Endodermal cell (in vitro differentiated cells): ENCODE results near the gene OGFOD3. TPM values are rescaled to one million over a fixed set of nuclear protein-coding genes. Genes with fewer than 3 reads are reported as not detected.
A peak's percentile ranks its signal among the peaks of the same experiment; 100 is the strongest.

Experiments used
- DNase-seq: peaks from one replicate; pipeline ENCODE4 v3.0.0-alpha.2; 2017
- H3K27ac ChIP-seq: 2 replicates; pipeline ENCODE4 v1.5.1; 2013; ENCODE audit warnings: mild to moderate bottlenecking, low read depth, low read length, moderate library complexity
- H3K27me3 ChIP-seq: 2 replicates; pipeline ENCODE4 v1.6.1; 2013; ENCODE audit warnings: mild to moderate bottlenecking, low read length, moderate library complexity; ENCODE audit not compliant: insufficient read depth, control insufficient read depth, poor library complexity, severe bottlenecking
- H3K36me3 ChIP-seq: 2 replicates; pipeline ENCODE4 v1.7.0; 2013; ENCODE audit warnings: mild to moderate bottlenecking, low read length, moderate library complexity; ENCODE audit not compliant: control insufficient read depth, insufficient read depth
- H3K4me1 ChIP-seq: one replicate; pipeline ENCODE4 v1.7.0; 2013; ENCODE audit warnings: low read length; ENCODE audit not compliant: control insufficient read depth, insufficient read depth
- H3K4me3 ChIP-seq: 2 replicates; pipeline ENCODE4 v1.5.1; 2013; ENCODE audit warnings: mild to moderate bottlenecking, low read length, moderate library complexity
- H3K9ac ChIP-seq: 2 replicates; pipeline ENCODE4 v1.6.1; 2013; ENCODE audit warnings: mild to moderate bottlenecking, low read length, moderate library complexity; ENCODE audit not compliant: poor library complexity, severe bottlenecking; ENCODE audit errors: extremely low read depth
- H3K9me3 ChIP-seq: 2 replicates; pipeline ENCODE4 v1.6.1; 2013; ENCODE audit warnings: mild to moderate bottlenecking, low read length, moderate library complexity; ENCODE audit not compliant: control insufficient read depth
- H3K27ac Mint-ChIP-seq: 2 replicates; pipeline ENCODE4 v1.8.0; 2020; ENCODE audit warnings: mixed read lengths
- H3K27me3 Mint-ChIP-seq: 2 replicates; pipeline ENCODE4 v1.8.0; 2021; ENCODE audit warnings: mild to moderate bottlenecking, mixed read lengths; ENCODE audit not compliant: insufficient read depth
- H3K36me3 Mint-ChIP-seq: 2 replicates; pipeline ENCODE4 v1.8.0; 2020; ENCODE audit warnings: low read depth, mixed read lengths
- H3K4me1 Mint-ChIP-seq: 2 replicates; pipeline ENCODE4 v1.8.0; 2020; ENCODE audit warnings: mixed read lengths
- H3K4me3 Mint-ChIP-seq: 2 replicates; pipeline ENCODE4 v1.8.0; 2020; ENCODE audit warnings: mild to moderate bottlenecking, moderate library complexity, mixed read lengths
- H3K9me3 Mint-ChIP-seq: 2 replicates; pipeline ENCODE4 v1.8.0; 2020; ENCODE audit warnings: mild to moderate bottlenecking, mixed read lengths
- WGBS, 2 experiments: methylation state at CpG; one replicate each; pipeline versions ENCODE4 v1.1.5 to v1.1.7; 2013; ENCODE audit warnings: missing lambda C conversion rate in 2 of 2, mixed read lengths in 1 of 2; ENCODE audit not compliant: insufficient coverage in 1 of 2, insufficient read length in 1 of 2; 5-methylcytosine and 5-hydroxymethylcytosine counted together
- total RNA-seq, 2 donors: library from RNA; stranded (reverse); fragmentation: NEBNext Ultra II Directional in 1 of 2; extraction: Animal tissue kit (Norgen Biotek cat#: 25700) in 1 of 2; gene quantifications; 2 replicates in 1 of 2; 3 replicates in 1 of 2; pipeline ENCODE4 v1.2.1, GENCODE V29; 2021
- TF ChIP-seq, protein P1 (sequence below): fragments of 200-600 bp; sonication (generic); conservative IDR thresholded peaks from 2 replicates; pipeline ENCODE4 v1.5.0; 2021; ENCODE audit warnings: antibody characterized with exemption, mild to moderate bottlenecking

OGFOD3 gene
- total RNA-seq, 2 donors from 2014 or later: 24.0 to 30.1 TPM

DNA sequence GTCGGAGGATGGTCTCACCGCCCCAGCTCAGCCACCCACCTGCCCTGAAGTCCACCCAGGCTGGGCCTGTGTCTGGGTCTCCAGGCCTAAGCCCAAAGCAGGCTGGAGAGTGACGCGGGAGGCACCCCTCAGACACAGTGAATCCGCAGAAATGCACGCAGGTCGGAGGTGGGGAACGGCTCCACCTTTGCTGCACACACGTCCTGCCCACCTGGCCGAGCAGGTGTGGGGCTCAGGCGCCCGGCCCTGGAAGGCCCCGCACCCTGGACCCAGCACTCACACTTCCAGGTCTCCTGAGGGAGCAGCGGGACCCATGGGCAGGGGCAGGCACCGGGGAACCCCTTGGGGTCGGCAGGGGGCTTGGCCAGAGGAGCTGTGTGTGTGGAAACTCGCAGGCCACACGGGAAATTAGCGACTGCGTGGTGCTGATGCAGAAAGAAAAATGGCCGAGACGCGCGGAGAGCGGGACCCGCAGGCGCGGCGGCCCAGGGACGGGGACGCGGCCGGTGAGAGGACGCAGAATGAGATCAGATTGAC is 21.5 kb upstream of the OGFOD3 start:
- H3K27ac ChIP-seq: no peak overlapping the region
- Mint-ChIP-seq H3K4me3 (no peak overlapping the region), H3K27ac (no peak overlapping the region), H3K27me3 (no peaks in the 10 kb centered on the region), H3K9me3 (no peaks in the 10 kb centered on the region), H3K4me1 (no peaks in the 10 kb centered on the region), H3K36me3 (peaks cover 8% of the 10 kb centered on the region)
- H3K9ac ChIP-seq: no peak overlapping the region
- H3K4me1 ChIP-seq: no peaks in the 10 kb centered on the region
- DNase-seq: peak; percentile 53
- no peaks in the 10 kb centered on the region for H3K27me3 ChIP-seq
- TF ChIP-seq, protein P1, sequence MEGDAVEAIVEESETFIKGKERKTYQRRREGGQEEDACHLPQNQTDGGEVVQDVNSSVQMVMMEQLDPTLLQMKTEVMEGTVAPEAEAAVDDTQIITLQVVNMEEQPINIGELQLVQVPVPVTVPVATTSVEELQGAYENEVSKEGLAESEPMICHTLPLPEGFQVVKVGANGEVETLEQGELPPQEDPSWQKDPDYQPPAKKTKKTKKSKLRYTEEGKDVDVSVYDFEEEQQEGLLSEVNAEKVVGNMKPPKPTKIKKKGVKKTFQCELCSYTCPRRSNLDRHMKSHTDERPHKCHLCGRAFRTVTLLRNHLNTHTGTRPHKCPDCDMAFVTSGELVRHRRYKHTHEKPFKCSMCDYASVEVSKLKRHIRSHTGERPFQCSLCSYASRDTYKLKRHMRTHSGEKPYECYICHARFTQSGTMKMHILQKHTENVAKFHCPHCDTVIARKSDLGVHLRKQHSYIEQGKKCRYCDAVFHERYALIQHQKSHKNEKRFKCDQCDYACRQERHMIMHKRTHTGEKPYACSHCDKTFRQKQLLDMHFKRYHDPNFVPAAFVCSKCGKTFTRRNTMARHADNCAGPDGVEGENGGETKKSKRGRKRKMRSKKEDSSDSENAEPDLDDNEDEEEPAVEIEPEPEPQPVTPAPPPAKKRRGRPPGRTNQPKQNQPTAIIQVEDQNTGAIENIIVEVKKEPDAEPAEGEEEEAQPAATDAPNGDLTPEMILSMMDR: no peak
- no peak overlapping the region for H3K4me3 ChIP-seq
- peaks cover 6% of the 10 kb centered on the region for H3K36me3 ChIP-seq
- no peaks in the 10 kb centered on the region for H3K9me3 ChIP-seq
- 95 to 97% methylated on average over 26 to 34 of the region's 34 CpGs for WGBS, 2 experiments

- Mint-ChIP-seq H3K27ac (no peak overlapping the region), H3K9me3 (no peaks in the 10 kb centered on the region), H3K4me3 (no peak overlapping the region), H3K36me3 (peaks cover 8% of the 10 kb centered on the region), H3K4me1 (no peaks in the 10 kb centered on the region), H3K27me3 (no peaks in the 10 kb centered on the region)
- TF ChIP-seq, protein P1: no peak
- no peaks in the 10 kb centered on the region for H3K4me1 ChIP-seq
- 94 to 97% methylated on average over 22 to 29 of the region's 29 CpGs for WGBS, 2 experiments
- DNase-seq: peak; percentile 46
- no peaks in the 10 kb centered on the region for H3K27me3 ChIP-seq
- no peak overlapping the region for H3K9ac ChIP-seq
- peaks cover 3% of the 10 kb centered on the region for H3K36me3 ChIP-seq
- H3K27ac ChIP-seq: no peak overlapping the region
- no peaks in the 10 kb centered on the region for H3K9me3 ChIP-seq
- no peak overlapping the region for H3K4me3 ChIP-seq
Measured at GRCh38 chr17:82439194-82439828, 20.9 kb upstream of the OGFOD3 start.

DNA sequence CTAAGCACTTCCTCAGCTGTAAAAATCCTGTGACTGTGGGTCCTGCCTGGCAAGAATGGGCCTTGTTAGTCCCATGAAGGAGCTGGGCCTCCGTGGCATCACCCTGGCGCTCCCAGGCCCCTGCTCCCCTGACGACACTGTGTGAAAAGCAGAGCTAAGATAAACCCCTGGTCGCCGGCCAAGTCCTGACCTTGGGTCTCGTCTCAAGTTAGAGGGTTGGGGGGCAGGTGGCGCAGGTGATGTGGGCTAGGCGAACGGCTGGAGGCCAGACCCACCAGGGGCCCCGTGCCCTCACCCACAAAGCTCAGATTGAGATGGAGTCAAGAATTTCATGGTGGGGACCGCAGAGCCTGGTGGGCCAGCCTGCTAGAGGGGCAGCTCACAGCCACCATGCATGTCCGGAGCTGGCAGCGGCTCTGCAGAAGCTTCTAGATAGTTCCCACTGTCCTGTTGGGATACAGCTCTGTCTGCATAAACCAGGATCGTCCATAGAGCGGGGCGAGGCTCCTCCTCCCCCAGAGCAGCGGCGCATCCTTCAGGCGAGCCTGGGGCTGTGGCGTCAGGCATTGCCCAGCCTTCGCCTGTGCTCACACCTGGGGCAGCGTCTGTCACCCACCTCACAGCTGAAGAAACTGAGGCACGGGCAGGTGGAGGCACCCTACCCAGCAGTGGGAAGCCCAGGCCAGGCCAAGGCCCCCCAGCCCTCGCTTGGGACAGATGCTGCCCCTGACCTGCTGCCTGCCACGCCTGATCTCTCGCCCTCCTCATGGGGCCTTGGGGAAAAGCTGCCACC is 20.2 kb upstream of the OGFOD3 start:
- Mint-ChIP-seq H3K27me3 (no peaks in the 10 kb centered on the region), H3K36me3 (peaks cover 8% of the 10 kb centered on the region), H3K4me1 (no peaks in the 10 kb centered on the region), H3K27ac (no peak overlapping the region), H3K9me3 (no peaks in the 10 kb centered on the region), H3K4me3 (no peak overlapping the region)
- Histone ChIP-seq H3K27ac (no peak overlapping the region), H3K9me3 (no peaks in the 10 kb centered on the region), H3K36me3 (no peaks in the 10 kb centered on the region), H3K4me3 (no peak overlapping the region), H3K4me1 (no peaks in the 10 kb centered on the region), H3K9ac (no peak overlapping the region), H3K27me3 (no peaks in the 10 kb centered on the region)
- TF ChIP-seq, protein P1: no peak
- WGBS, 2 experiments: 91% methylated on average over 21 to 26 of the region's 26 CpGs
- DNase-seq: peak; percentile 44
